ENCODE results near the gene LRRC25. TPM values are rescaled to one million over a fixed set of nuclear protein-coding genes. Genes with fewer than 3 reads are reported as not detected.

LRRC25 gene
- total RNA-seq, 1 donor from 2014 or later: not detected

- no peak for DNase-seq (ENCODE audit: low spot score)
- no peaks in the 10 kb centered on the region for H3K36me3 Mint-ChIP-seq (ENCODE audit: low read depth)
- TF ChIP-seq, protein P1, sequence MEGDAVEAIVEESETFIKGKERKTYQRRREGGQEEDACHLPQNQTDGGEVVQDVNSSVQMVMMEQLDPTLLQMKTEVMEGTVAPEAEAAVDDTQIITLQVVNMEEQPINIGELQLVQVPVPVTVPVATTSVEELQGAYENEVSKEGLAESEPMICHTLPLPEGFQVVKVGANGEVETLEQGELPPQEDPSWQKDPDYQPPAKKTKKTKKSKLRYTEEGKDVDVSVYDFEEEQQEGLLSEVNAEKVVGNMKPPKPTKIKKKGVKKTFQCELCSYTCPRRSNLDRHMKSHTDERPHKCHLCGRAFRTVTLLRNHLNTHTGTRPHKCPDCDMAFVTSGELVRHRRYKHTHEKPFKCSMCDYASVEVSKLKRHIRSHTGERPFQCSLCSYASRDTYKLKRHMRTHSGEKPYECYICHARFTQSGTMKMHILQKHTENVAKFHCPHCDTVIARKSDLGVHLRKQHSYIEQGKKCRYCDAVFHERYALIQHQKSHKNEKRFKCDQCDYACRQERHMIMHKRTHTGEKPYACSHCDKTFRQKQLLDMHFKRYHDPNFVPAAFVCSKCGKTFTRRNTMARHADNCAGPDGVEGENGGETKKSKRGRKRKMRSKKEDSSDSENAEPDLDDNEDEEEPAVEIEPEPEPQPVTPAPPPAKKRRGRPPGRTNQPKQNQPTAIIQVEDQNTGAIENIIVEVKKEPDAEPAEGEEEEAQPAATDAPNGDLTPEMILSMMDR (IDR thresholded peaks at IDR 0.05): no peak
- H3K9me3 Mint-ChIP-seq (ENCODE audit: low read depth): no peaks in the 10 kb centered on the region
- no peak overlapping the region for H3K4me3 Mint-ChIP-seq (ENCODE audit: unreplicated experiment)
- H3K27ac Mint-ChIP-seq (ENCODE audit: unreplicated experiment): no peak overlapping the region
- no peaks in the 10 kb centered on the region for H3K27me3 Mint-ChIP-seq (ENCODE audit: low read depth)
- H3K4me1 Mint-ChIP-seq (ENCODE audit: low read depth): peaks cover 35% of the 10 kb centered on the region
Observed at GRCh38 chr19:18424890-18425514, 27.6 kb upstream of the LRRC25 start.

- no peaks in the 10 kb centered on the region for H3K9me3 Mint-ChIP-seq (ENCODE audit: low read depth)
- H3K27me3 Mint-ChIP-seq (ENCODE audit: low read depth): no peaks in the 10 kb centered on the region
- peaks cover 35% of the 10 kb centered on the region for H3K4me1 Mint-ChIP-seq (ENCODE audit: low read depth)
- TF ChIP-seq, protein P1 (IDR thresholded peaks at IDR 0.05): no peak
- no peak for DNase-seq (ENCODE audit: low spot score)
- H3K4me3 Mint-ChIP-seq (ENCODE audit: unreplicated experiment): no peak overlapping the region
- H3K36me3 Mint-ChIP-seq (ENCODE audit: low read depth): no peaks in the 10 kb centered on the region
- no peak overlapping the region for H3K27ac Mint-ChIP-seq (ENCODE audit: unreplicated experiment)
Observed at GRCh38 chr19:18424122-18424889, 26.9 kb upstream of the LRRC25 start.

- Mint-ChIP-seq H3K4me3 (ENCODE audit: unreplicated experiment) (no peak overlapping the region), H3K27ac (ENCODE audit: unreplicated experiment) (no peak overlapping the region), H3K9me3 (ENCODE audit: low read depth) (no peaks in the 10 kb centered on the region), H3K36me3 (ENCODE audit: low read depth) (no peaks in the 10 kb centered on the region), H3K27me3 (ENCODE audit: low read depth) (no peaks in the 10 kb centered on the region), H3K4me1 (ENCODE audit: low read depth) (peaks cover 41% of the 10 kb centered on the region)
- DNase-seq (ENCODE audit: low spot score): no peak
- TF ChIP-seq, protein P1 (IDR thresholded peaks at IDR 0.05): no peak
Observed at GRCh38 chr19:18423258-18424020, 26.0 kb upstream of the LRRC25 start.

DNA sequence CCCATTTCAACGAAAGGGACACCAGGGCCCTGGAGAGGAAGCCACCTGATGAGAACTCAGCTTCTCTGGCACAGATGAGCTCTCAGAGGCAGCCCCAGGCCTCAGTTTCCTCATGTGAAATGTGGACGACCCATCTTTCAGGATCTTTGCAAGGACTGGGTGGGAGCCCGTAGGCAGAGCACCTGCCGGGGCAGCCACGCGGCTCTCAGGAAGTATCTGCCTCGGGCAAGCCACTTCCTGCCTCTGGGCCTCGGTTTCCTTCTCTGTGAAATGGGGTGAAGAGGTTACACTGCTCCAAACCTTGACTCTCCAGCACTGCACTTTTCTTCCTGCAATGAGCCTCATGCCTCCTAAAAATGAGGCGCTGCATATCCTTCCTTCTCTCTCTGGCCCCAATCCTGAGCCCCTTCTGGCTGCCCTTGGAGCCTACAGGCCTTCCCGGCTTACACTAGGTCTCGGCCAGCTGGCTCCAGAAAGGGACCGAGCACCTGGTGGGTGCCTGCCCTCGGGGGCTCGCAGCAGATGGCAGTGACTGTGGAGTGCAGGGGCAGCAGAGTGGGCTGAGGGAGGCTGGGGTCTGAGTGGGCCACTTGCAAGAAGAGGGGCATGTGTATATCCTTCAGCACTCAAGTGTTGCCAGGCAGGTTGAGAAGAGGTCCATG, 25.2 kb upstream of the LRRC25 start:
- no peak for DNase-seq (ENCODE audit: low spot score)
- H3K4me1 Mint-ChIP-seq (ENCODE audit: low read depth): peaks cover 49% of the 10 kb centered on the region
- H3K27me3 Mint-ChIP-seq (ENCODE audit: low read depth): no peaks in the 10 kb centered on the region
- no peak overlapping the region for H3K4me3 Mint-ChIP-seq (ENCODE audit: unreplicated experiment)
- TF ChIP-seq, protein P1 (IDR thresholded peaks at IDR 0.05): no peak
- H3K36me3 Mint-ChIP-seq (ENCODE audit: low read depth): no peaks in the 10 kb centered on the region
- H3K27ac Mint-ChIP-seq (ENCODE audit: unreplicated experiment): no peak overlapping the region
- H3K9me3 Mint-ChIP-seq (ENCODE audit: low read depth): no peaks in the 10 kb centered on the region

Measured in chondrocyte (in vitro differentiated cells).